Fibroblast of lung (primary cell): ENCODE results near the gene SEMA4D. TPM values are rescaled to one million over a fixed set of nuclear protein-coding genes. Genes with fewer than 3 reads are reported as not detected.

Source experiments
- DNase-seq, 2 donors: peaks; one replicate each; pipeline versions ENCODE4 v3.0.0 to v3.0.0-alpha.2; 2010; ENCODE audit warnings: low read depth in 2 of 2
- H2AFZ ChIP-seq: 2 replicates; pipeline ENCODE4 v1.5.1; 2012; ENCODE audit warnings: low read length, control low read depth, inconsistent platforms
- H3K27ac ChIP-seq: 2 replicates; pipeline ENCODE4 v1.5.1; 2011; ENCODE audit warnings: low read length, control low read depth; ENCODE audit not compliant: insufficient read depth
- H3K27me3 ChIP-seq: 2 replicates; pipeline ENCODE4 v1.5.1; 2011; ENCODE audit warnings: mild to moderate bottlenecking, low read length; ENCODE audit not compliant: control insufficient read depth, insufficient read depth
- H3K36me3 ChIP-seq: 2 replicates; pipeline ENCODE4 v1.5.1; 2011; ENCODE audit warnings: low read length; ENCODE audit not compliant: control insufficient read depth, insufficient read depth
- H3K4me1 ChIP-seq: 2 replicates; pipeline ENCODE4 v1.5.1; 2011; ENCODE audit warnings: low read length; ENCODE audit not compliant: control insufficient read depth, insufficient read depth; ENCODE audit errors: extremely low read depth
- H3K4me2 ChIP-seq: 2 replicates; pipeline ENCODE4 v1.5.1; 2011; ENCODE audit warnings: low read length, control low read depth; ENCODE audit not compliant: insufficient read depth; ENCODE audit errors: extremely low read depth
- H3K4me3 ChIP-seq, 4 experiments: fragments of 200-600 bp in 1 of 4; sonication (generic) in 1 of 4; replicated peaks in 1 of 4; 2 replicates each; pipeline ENCODE4 v1.5.1; 2011 to 2016; ENCODE audit warnings: low read length in 4 of 4, low read depth in 3 of 4, mild to moderate bottlenecking in 3 of 4, control low read depth in 2 of 4, inconsistent platforms in 1 of 4, mixed read lengths in 1 of 4; ENCODE audit not compliant: insufficient read depth in 1 of 4; ENCODE audit errors: control extremely low read depth in 1 of 4
- H3K79me2 ChIP-seq: 2 replicates; pipeline ENCODE4 v1.5.1; 2012; ENCODE audit warnings: mild to moderate bottlenecking, low read length, inconsistent platforms; ENCODE audit not compliant: control insufficient read depth, insufficient read depth
- H3K9ac ChIP-seq: 2 replicates; pipeline ENCODE4 v1.5.1; 2011; ENCODE audit warnings: mild to moderate bottlenecking, low read length, control low read depth; ENCODE audit not compliant: insufficient read depth
- H3K9me3 ChIP-seq: 2 replicates; pipeline ENCODE4 v1.5.1; 2012; ENCODE audit warnings: low read depth, low read length; ENCODE audit not compliant: control insufficient read depth, insufficient read depth
- H4K20me1 ChIP-seq: 2 replicates; pipeline ENCODE4 v1.5.1; 2011; ENCODE audit warnings: low read length; ENCODE audit not compliant: control insufficient read depth, insufficient read depth; ENCODE audit errors: extremely low read depth
- CTCF ChIP-seq, 2 donors: IDR thresholded peaks in 1 of 2; conservative IDR thresholded peaks in 1 of 2; 1 replicate in 1 of 2; 2 replicates in 1 of 2; pipeline ENCODE4 v1.5.1; 2011 to 2012; ENCODE audit warnings: low read length in 2 of 2, control low read depth in 1 of 2, inconsistent platforms in 1 of 2, low read depth in 1 of 2, mild to moderate bottlenecking in 1 of 2
- EZH2 ChIP-seq: IDR thresholded peaks from 2 replicates; pipeline ENCODE4 v1.5.1; 2012; ENCODE audit warnings: low read length, control low read depth, mild to moderate bottlenecking; ENCODE audit errors: missing control alignments
- polyA plus RNA-seq, 2 donors: library from polyadenylated mRNA; depleted of rRNA in 1 of 2; stranded (reverse) in 1 of 2; unstranded in 1 of 2; fragments of >200 nt; gene quantifications; 2 replicates each; pipeline ENCODE4 v1.2.1, GENCODE V29; 2011 to 2012; ENCODE audit warnings: missing spikeins in 1 of 2
- total RNA-seq: library from RNA; depleted of rRNA; stranded (reverse); fragments of >200 nt; gene quantifications from 2 replicates; pipeline ENCODE4 v1.2.1, GENCODE V29; 2014

SEMA4D gene
- total and polyA plus RNA-seq, 2 donors (not counting 1 experiment from before 2014, with no cell fraction given): 0.67 to 2.6 TPM

GRCh38 chr9:89536145-89536574 is 38.2 kb upstream of the SEMA4D start:
- H4K20me1 ChIP-seq: no peaks in the 10 kb centered on the region
- no peak overlapping the region for H2AFZ ChIP-seq
- H3K4me1 ChIP-seq: no peaks in the 10 kb centered on the region
- no peak overlapping the region for H3K27ac ChIP-seq
- no peak overlapping the region for H3K9ac ChIP-seq
- TF ChIP-seq CTCF (conservative IDR thresholded peaks at IDR 0.05 in 1 of 2, IDR thresholded peaks at IDR 0.05 in 1 of 2; ENCODE audit: low read depth in 1 of 2, low read length in 2 of 2): no peak
- no peak for TF ChIP-seq EZH2
- H3K36me3 ChIP-seq: no peaks in the 10 kb centered on the region
- DNase-seq: no peak
- H3K4me2 ChIP-seq: no peak overlapping the region
- no peak overlapping the region for H3K4me3 ChIP-seq
- no peaks in the 10 kb centered on the region for H3K27me3 ChIP-seq
- H3K9me3 ChIP-seq: no peaks in the 10 kb centered on the region
- no peaks in the 10 kb centered on the region for H3K79me2 ChIP-seq

- Histone ChIP-seq H3K4me3 (no peak overlapping the region), H4K20me1 (no peaks in the 10 kb centered on the region), H2AFZ (no peak overlapping the region), H3K27me3 (no peaks in the 10 kb centered on the region), H3K36me3 (no peaks in the 10 kb centered on the region), H3K4me2 (no peak overlapping the region), H3K9me3 (no peaks in the 10 kb centered on the region), H3K4me1 (no peaks in the 10 kb centered on the region), H3K9ac (no peak overlapping the region), H3K79me2 (no peaks in the 10 kb centered on the region), H3K27ac (no peak overlapping the region)
- no peak for TF ChIP-seq CTCF (conservative IDR thresholded peaks at IDR 0.05 in 1 of 2, IDR thresholded peaks at IDR 0.05 in 1 of 2; ENCODE audit: low read depth in 1 of 2, low read length in 2 of 2)
- no peak for TF ChIP-seq EZH2
- DNase-seq: no peak
Observed at GRCh38 chr9:89535461-89535860, 37.5 kb upstream of the SEMA4D start.

GRCh38 chr9:89534515-89535287 is 36.8 kb upstream of the SEMA4D start:
- Histone ChIP-seq H3K9me3 (no peaks in the 10 kb centered on the region), H3K27ac (no peak overlapping the region), H4K20me1 (no peaks in the 10 kb centered on the region), H3K4me2 (no peak overlapping the region), H3K4me1 (no peaks in the 10 kb centered on the region), H3K9ac (no peak overlapping the region), H2AFZ (no peak overlapping the region), H3K36me3 (no peaks in the 10 kb centered on the region), H3K79me2 (no peaks in the 10 kb centered on the region), H3K27me3 (no peaks in the 10 kb centered on the region), H3K4me3 (no peak overlapping the region)
- TF ChIP-seq EZH2 (no peak), CTCF (conservative IDR thresholded peaks at IDR 0.05 in 1 of 2, IDR thresholded peaks at IDR 0.05 in 1 of 2; ENCODE audit: low read depth in 1 of 2, low read length in 2 of 2) (no peak)
- no peak for DNase-seq
